ENCODE data around the gene ARPC1B.
"Not testable (repeated sequence)": the region's sequence is repeated elsewhere in the genome, so short reads cannot be mapped to it uniquely, and the experiment has no call there.

The ARPC1B gene

GRCh38 chr7:99374111-99375064 lies at the start of gene ARPC1B:
TSS of gene ARPC1B (plus strand) at chr7:99374730. CDS start at chr7:99385715, 10,985 bp downstream.
- in situ Hi-C loops (cut with MboI; ENCODE audit: low sequenced_read_pairs), result no loop called here

- in situ Hi-C loops (cut with MboI; ENCODE audit: low sequenced_read_pairs), result no loop called here
Observed at GRCh38 chr7:99325001-99325493, 49.5 kb upstream of the ARPC1B start.

GRCh38 chr7:99325592-99326407 lies 48.7 kb upstream of the ARPC1B start, which contains the start of gene ARPC1A:
TSS of gene ARPC1A (plus strand) at chr7:99325898. CDS start at chr7:99333354, 7,456 bp downstream.
- in situ Hi-C loops (cut with MboI; ENCODE audit: low sequenced_read_pairs), result no loop called here

GRCh38 chr7:99326408-99326782 lies 48.1 kb upstream of the ARPC1B start:
- in situ Hi-C loops (cut with MboI; ENCODE audit: low sequenced_read_pairs), result no loop called here

- in situ Hi-C loops (cut with MboI; ENCODE audit: low sequenced_read_pairs), result not testable (repeated sequence)
Observed at GRCh38 chr7:99330314-99330961, 44.1 kb upstream of the ARPC1B start.

- in situ Hi-C loops (cut with MboI; ENCODE audit: low sequenced_read_pairs), result no loop called here
Observed at GRCh38 chr7:99331002-99331401, 43.5 kb upstream of the ARPC1B start.

- in situ Hi-C loops (cut with MboI; ENCODE audit: low sequenced_read_pairs), result no loop called here
Observed at GRCh38 chr7:99339595-99339994, 34.9 kb upstream of the ARPC1B start.

GRCh38 chr7:99340659-99341058 lies 33.9 kb upstream of the ARPC1B start:
- in situ Hi-C loops (cut with MboI; ENCODE audit: low sequenced_read_pairs), result no loop called here

GRCh38 chr7:99344061-99344647 lies 30.4 kb upstream of the ARPC1B start:
- in situ Hi-C loops (cut with MboI; ENCODE audit: low sequenced_read_pairs), result no loop called here

- in situ Hi-C loops (cut with MboI; ENCODE audit: low sequenced_read_pairs), result not testable (repeated sequence)
Observed at GRCh38 chr7:99350641-99351040, 23.9 kb upstream of the ARPC1B start.

- in situ Hi-C loops (cut with MboI; ENCODE audit: low sequenced_read_pairs), result no loop called here
Observed at GRCh38 chr7:99352247-99352646, 22.3 kb upstream of the ARPC1B start.

GRCh38 chr7:99355098-99355497 lies 19.4 kb upstream of the ARPC1B start:
- in situ Hi-C loops (cut with MboI; ENCODE audit: low sequenced_read_pairs), result no loop called here

GRCh38 chr7:99357701-99358490 lies 16.6 kb upstream of the ARPC1B start:
- in situ Hi-C loops (cut with MboI; ENCODE audit: low sequenced_read_pairs), result no loop called here

- in situ Hi-C loops (cut with MboI; ENCODE audit: low sequenced_read_pairs), result not testable (repeated sequence)
Observed at GRCh38 chr7:99358521-99358920, 16.0 kb upstream of the ARPC1B start.

GRCh38 chr7:99359465-99360154 lies 14.9 kb upstream of the ARPC1B start:
- in situ Hi-C loops (cut with MboI; ENCODE audit: low sequenced_read_pairs), result no loop called here

GRCh38 chr7:99362801-99363200 lies 11.7 kb upstream of the ARPC1B start:
- in situ Hi-C loops (cut with MboI; ENCODE audit: low sequenced_read_pairs), result no loop called here

- in situ Hi-C loops (cut with MboI; ENCODE audit: low sequenced_read_pairs), result no loop called here
Observed at GRCh38 chr7:99363286-99363685, 11.2 kb upstream of the ARPC1B start.

- in situ Hi-C loops (cut with MboI; ENCODE audit: low sequenced_read_pairs), result no loop called here
Observed at GRCh38 chr7:99365318-99366141, 9.0 kb upstream of the ARPC1B start.

All from HL-60/S4 (cell line).